HG03378 (cell line): Measurements from ENCODE around the gene FBXW8.

ENCODE experiments used
- ATAC-seq: cut with Tn5 transposase; IDR thresholded peaks from one replicate; pipeline ENCODE4 v1.9.1; 2021; ENCODE audit warnings: mild to moderate bottlenecking, moderate library complexity; ENCODE audit not compliant: unreplicated experiment

The FBXW8 gene

GRCh38 chr12:116885491-116885890 is 25.3 kb upstream of the FBXW8 start:
- no peak for ATAC-seq

- ATAC-seq = no peak
Measured at GRCh38 chr12:116887244-116887643, 23.5 kb upstream of the FBXW8 start.

- ATAC-seq = no peak
Measured at GRCh38 chr12:116887897-116888296, 22.9 kb upstream of the FBXW8 start.

GRCh38 chr12:116890330-116890729 is 20.4 kb upstream of the FBXW8 start:
- ATAC-seq = no peak

- no peak for ATAC-seq
Measured at GRCh38 chr12:116891019-116891418, 19.7 kb upstream of the FBXW8 start.

- ATAC-seq = no peak
Measured at GRCh38 chr12:116892349-116893140, 18.2 kb upstream of the FBXW8 start.

- no peak for ATAC-seq
Measured at GRCh38 chr12:116894913-116895312, 15.8 kb upstream of the FBXW8 start.

GRCh38 chr12:116896411-116896924 is 14.3 kb upstream of the FBXW8 start:
- no peak for ATAC-seq

- no peak for ATAC-seq
Measured at GRCh38 chr12:116897476-116897875, 13.3 kb upstream of the FBXW8 start.

GRCh38 chr12:116898669-116899068 is 12.1 kb upstream of the FBXW8 start:
- ATAC-seq = no peak

GRCh38 chr12:116901612-116902011 is 9.1 kb upstream of the FBXW8 start:
- ATAC-seq = no peak

GRCh38 chr12:116903818-116904217 is 6.9 kb upstream of the FBXW8 start:
- ATAC-seq = no peak

- no peak for ATAC-seq
Measured at GRCh38 chr12:116906285-116906684, 4.5 kb upstream of the FBXW8 start.

GRCh38 chr12:116910280-116910644 is 488 bp upstream of the FBXW8 start:
- no peak for ATAC-seq

GRCh38 chr12:116915326-116915725 is 4.6 kb downstream of the FBXW8 start:
- no peak for ATAC-seq

GRCh38 chr12:116916122-116916521 is 5.4 kb downstream of the FBXW8 start:
- ATAC-seq = no peak

- peak; percentile 96 for ATAC-seq
Measured at GRCh38 chr12:116916714-116917114, 6.0 kb downstream of the FBXW8 start.

GRCh38 chr12:116918464-116918863 is 7.7 kb downstream of the FBXW8 start:
- ATAC-seq = no peak

GRCh38 chr12:116919247-116919661 is 8.5 kb downstream of the FBXW8 start:
- no peak for ATAC-seq

- no peak for ATAC-seq
Measured at GRCh38 chr12:116919706-116920485, 9.1 kb downstream of the FBXW8 start.

- no peak for ATAC-seq
Measured at GRCh38 chr12:116920939-116921338, 10.2 kb downstream of the FBXW8 start.
